ENCODE data around the gene MACROD2. TPM values are rescaled to one million over a fixed set of nuclear protein-coding genes. Genes with fewer than 3 reads are reported as not detected.

Gene MACROD2
- total RNA-seq, 1 donor from 2014 or later = 6.7 TPM

GRCh38 chr20:15711177-15711576 lies 1715.9 kb downstream of the MACROD2 start:
- Mint-ChIP-seq H3K9me3 (peaks cover 7% of the 10 kb centered on the region), H3K27me3 (no peaks in the 10 kb centered on the region), H3K4me1 (ENCODE audit: unreplicated experiment) (peaks cover 24% of the 10 kb centered on the region), H3K36me3 (no peaks in the 10 kb centered on the region), H3K4me3 (no peak overlapping the region), H3K27ac (no peak overlapping the region)
- no peak for DNase-seq (ENCODE audit: extremely low spot score, unreplicated experiment)
- TF ChIP-seq CTCF (conservative IDR thresholded peaks at IDR 0.05) = no peak

GRCh38 chr20:15716256-15716655 lies 1720.9 kb downstream of the MACROD2 start:
- H3K4me3 Mint-ChIP-seq = no peak overlapping the region
- no peaks in the 10 kb centered on the region for H3K36me3 Mint-ChIP-seq
- no peak overlapping the region for H3K27ac Mint-ChIP-seq
- no peaks in the 10 kb centered on the region for H3K27me3 Mint-ChIP-seq
- DNase-seq (ENCODE audit: extremely low spot score, unreplicated experiment) = no peak
- H3K9me3 Mint-ChIP-seq = peaks cover 7% of the 10 kb centered on the region
- H3K4me1 Mint-ChIP-seq (ENCODE audit: unreplicated experiment) = peaks cover 13% of the 10 kb centered on the region
- no peak for TF ChIP-seq CTCF (conservative IDR thresholded peaks at IDR 0.05)

GRCh38 chr20:15726416-15726815 lies 1731.1 kb downstream of the MACROD2 start:
- Mint-ChIP-seq H3K9me3 (peaks cover 7% of the 10 kb centered on the region), H3K36me3 (no peaks in the 10 kb centered on the region), H3K4me3 (no peak overlapping the region), H3K4me1 (ENCODE audit: unreplicated experiment) (no peaks in the 10 kb centered on the region), H3K27me3 (no peaks in the 10 kb centered on the region), H3K27ac (no peak overlapping the region)
- TF ChIP-seq CTCF (conservative IDR thresholded peaks at IDR 0.05) = no peak
- DNase-seq (ENCODE audit: extremely low spot score, unreplicated experiment) = no peak

GRCh38 chr20:15734052-15734451 lies 1738.7 kb downstream of the MACROD2 start:
- H3K36me3 Mint-ChIP-seq = no peaks in the 10 kb centered on the region

GRCh38 chr20:15739035-15739434 lies 1743.7 kb downstream of the MACROD2 start:
- no peak for TF ChIP-seq CTCF (conservative IDR thresholded peaks at IDR 0.05)
- Mint-ChIP-seq H3K9me3 (peaks cover 5% of the 10 kb centered on the region), H3K4me3 (no peak overlapping the region), H3K27ac (no peak overlapping the region), H3K27me3 (no peaks in the 10 kb centered on the region), H3K36me3 (no peaks in the 10 kb centered on the region), H3K4me1 (ENCODE audit: unreplicated experiment) (peaks cover 15% of the 10 kb centered on the region)
- DNase-seq (ENCODE audit: extremely low spot score, unreplicated experiment) = no peak

More at GRCh38 chr20:15734052-15734451, 1738.7 kb downstream of the MACROD2 start:
- Mint-ChIP-seq H3K4me3 (no peak overlapping the region), H3K9me3 (peaks cover 5% of the 10 kb centered on the region), H3K27me3 (no peaks in the 10 kb centered on the region), H3K27ac (no peak overlapping the region), H3K4me1 (ENCODE audit: unreplicated experiment) (no peaks in the 10 kb centered on the region)
- TF ChIP-seq CTCF (conservative IDR thresholded peaks at IDR 0.05) = no peak
- no peak for DNase-seq (ENCODE audit: extremely low spot score, unreplicated experiment)
